GM19025 (cell line): Measurements from ENCODE around the gene FPR3.
"Not testable (repeated sequence)": the region's sequence is repeated elsewhere in the genome, so short reads cannot be mapped to it uniquely, and the experiment has no call there.

Experiments
- ATAC-seq: cut with Tn5 transposase; IDR thresholded peaks from one replicate; pipeline ENCODE4 v1.9.1; 2021; ENCODE audit warnings: mild to moderate bottlenecking, low read depth, moderate library complexity; ENCODE audit not compliant: unreplicated experiment

Gene FPR3

DNA sequence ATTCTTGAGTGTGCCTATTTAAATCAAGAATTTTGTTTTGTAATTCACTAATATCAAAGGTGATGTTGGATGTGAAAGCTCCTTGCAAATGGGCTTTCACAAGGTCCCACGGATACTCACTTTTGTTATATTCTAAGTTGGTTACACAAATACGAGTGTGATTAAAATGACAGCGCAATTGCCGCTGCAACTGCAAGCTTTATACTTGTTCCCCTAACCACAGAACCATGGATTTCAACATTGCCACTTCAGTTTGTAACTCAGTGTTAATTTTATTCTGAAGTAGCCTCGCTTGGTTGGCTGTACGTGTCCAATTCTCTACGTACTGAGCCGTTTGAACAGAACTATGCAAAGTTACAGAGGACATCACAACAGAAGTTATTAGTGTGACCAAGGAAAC lies 10.4 kb downstream of the FPR3 start:
- ATAC-seq, result not testable (repeated sequence)

- ATAC-seq, result not testable (repeated sequence)
Measured at GRCh38 chr19:51806571-51806970, 11.6 kb downstream of the FPR3 start.

GRCh38 chr19:51807111-51807701 lies 12.2 kb downstream of the FPR3 start:
- no peak for ATAC-seq

GRCh38 chr19:51807925-51808324 lies 13.0 kb downstream of the FPR3 start:
- no peak for ATAC-seq

- ATAC-seq, result no peak
Measured at GRCh38 chr19:51808333-51808986, 13.5 kb downstream of the FPR3 start.

- no peak for ATAC-seq
Measured at GRCh38 chr19:51809787-51810186, 14.8 kb downstream of the FPR3 start.

GRCh38 chr19:51810223-51810622 lies 15.3 kb downstream of the FPR3 start:
- no peak for ATAC-seq

DNA sequence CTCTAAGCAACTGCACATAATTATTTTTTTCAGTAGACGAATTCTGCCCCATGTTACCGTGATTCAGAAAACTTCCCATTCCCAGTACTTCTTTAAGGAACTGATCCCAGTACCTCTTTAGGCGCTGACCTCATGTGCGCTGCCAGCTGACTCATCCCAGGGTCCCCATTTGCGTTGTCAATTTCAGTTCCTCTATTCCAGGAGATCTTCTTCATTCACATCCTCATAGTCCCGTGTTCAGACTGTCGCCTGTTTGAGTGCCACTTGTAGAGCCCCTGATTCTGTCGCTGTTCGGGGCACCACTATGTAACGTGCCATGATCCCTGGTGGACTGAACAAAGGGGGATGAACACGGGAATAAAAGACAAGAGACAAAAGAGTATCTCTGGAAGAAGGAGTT lies 16.4 kb downstream of the FPR3 start:
- ATAC-seq, result no peak

- no peak for ATAC-seq
Measured at GRCh38 chr19:51815043-51815442, 20.1 kb downstream of the FPR3 start.

GRCh38 chr19:51816711-51817110 lies 21.8 kb downstream of the FPR3 start:
- no peak for ATAC-seq

DNA sequence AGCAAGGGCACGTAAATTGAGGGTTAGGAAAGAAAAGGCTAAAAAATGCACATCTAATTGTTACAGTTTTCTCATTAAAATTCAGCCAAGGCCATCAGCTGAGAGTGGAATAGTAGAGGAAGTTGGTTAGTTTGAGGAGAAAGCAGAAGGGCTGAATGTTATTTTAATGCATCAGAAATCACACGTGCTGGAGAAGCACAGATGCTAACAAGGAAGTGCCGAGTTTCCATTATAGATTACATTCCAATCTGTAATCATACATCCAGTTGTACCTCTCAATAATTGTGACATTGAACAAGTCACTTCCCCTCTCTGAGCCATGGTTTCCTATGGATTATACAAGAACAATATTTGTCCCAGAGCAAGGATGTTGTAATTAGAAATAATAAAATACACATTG lies 25.1 kb downstream of the FPR3 start:
- no peak for ATAC-seq

DNA sequence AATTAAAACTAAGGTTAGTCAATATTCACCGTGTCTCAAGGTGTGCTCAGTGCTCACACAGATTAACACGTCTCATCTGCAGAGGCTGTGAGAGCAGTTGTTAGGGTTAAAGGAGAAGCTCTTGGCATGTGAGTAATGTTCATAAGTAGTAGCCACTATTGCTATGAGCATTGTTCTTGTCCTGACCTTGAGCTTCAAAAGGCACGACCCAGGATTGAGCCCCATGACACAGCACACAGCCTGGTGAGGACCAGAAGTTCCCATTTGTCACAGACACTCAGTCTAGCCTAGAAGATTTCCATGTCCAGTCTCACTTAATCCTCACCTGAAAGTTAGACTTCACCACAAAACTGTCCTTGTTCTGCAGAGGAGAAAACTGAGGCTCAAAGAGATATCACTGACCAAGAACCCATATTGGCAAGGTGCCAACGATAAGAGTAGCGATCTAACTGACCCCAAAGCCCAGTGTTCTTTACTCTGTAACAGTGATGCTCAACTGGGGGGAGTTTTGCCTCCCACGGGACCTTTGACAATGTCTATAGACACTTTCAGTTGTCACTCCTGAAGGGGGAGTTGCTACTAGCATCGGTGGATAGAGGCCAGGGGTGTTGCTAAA lies 26.0 kb downstream of the FPR3 start:
- ATAC-seq, result no peak

DNA sequence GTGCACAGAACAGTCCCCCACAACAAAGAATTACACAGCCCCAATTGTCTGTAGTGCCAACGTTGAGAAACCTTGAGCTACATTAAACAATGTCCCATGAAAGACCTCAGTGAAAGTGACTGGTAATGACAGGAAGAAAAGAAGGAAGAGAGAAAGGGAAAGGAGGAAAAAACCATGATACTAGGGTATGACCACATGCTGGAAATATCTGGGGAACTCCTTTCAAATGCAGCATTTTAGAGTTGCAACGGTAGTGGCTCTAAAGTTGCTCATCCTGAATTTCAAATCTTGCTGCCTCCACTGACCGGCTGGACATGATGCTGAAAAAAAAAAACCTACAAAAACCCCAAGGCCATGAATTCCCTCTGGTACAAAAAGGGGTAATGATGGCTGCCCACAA lies 26.5 kb downstream of the FPR3 start:
- ATAC-seq, result no peak

- no peak for ATAC-seq
Measured at GRCh38 chr19:51821921-51822320, 27.0 kb downstream of the FPR3 start.

DNA sequence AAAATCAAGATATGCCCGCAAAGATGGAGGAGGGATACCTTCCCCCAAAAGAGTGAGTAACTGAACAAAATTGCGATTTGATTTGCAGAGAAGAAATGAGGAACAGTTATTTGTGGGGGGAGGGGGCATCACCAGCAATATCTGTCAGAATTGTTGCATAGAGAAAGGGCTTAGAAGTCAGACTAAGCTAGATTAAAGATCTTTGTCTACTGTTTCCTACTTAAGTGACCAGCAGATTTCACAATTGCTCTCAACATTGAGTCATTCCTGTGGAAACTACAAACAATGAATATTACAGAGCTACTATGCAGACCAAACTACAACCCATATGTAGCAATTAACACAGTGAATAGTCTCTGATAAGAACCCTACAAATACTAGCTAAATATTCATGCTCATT lies 27.4 kb downstream of the FPR3 start:
- no peak for ATAC-seq

- ATAC-seq, result no peak
Measured at GRCh38 chr19:51822946-51823345, 28.0 kb downstream of the FPR3 start.

GRCh38 chr19:51824281-51825005 lies 29.5 kb downstream of the FPR3 start:
- no peak for ATAC-seq

GRCh38 chr19:51830274-51830673 lies 35.3 kb downstream of the FPR3 start:
- ATAC-seq, result no peak

- no peak for ATAC-seq
Measured at GRCh38 chr19:51837145-51837544, 42.2 kb downstream of the FPR3 start.

DNA sequence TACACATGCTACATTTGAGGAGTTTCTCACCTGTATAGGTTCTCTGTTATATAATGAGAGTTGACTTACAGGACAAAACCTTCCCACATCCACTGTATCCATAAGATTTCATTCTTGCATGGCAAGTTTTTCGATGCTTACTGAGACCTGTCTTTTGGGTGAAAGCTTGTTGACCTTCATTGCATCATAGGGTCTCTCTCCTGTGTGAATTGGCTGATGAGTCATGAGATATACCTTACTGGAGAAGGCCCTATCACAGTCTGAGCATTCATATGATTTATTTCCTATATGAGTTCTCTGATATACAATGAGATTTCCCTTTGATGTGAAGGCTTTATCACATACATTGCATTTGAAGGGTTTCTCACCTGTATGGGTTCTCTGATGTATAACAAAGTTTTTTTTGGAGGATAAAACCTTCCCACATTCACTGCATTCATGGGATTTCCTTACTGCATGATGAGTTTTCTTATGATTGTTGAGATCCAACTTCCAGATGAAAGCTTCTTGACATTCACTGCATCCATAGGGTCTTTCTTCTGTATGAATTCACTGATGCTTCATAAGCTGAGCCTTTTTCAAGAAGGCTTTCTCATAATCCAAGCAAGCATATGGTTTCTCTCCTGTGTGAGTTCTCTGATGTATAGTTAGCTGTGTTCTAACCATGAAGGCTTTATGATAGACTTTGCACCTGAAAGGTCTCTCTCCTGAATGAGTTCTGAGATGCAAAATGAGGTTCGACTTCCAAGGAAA lies 67.1 kb downstream of the FPR3 start:
- ATAC-seq, result no peak

DNA sequence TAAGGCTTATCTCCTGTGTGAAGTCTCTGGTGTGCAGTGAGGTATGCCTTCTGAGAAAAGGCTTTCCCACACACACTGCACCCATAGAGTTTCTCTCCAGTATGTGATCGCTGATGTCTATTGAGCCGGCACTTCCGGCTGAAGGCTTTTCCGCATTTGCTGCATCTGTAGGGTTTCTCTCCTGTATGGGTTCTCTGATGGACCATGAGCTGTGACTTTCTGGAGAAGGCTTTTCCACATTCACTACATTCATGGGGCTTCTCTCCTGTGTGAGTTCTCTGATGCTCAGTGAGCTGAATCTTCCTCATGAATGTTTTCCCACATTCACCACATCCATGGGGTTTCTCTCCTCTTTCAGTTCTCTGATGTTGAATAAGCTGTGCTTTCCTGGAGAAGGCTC lies 78.1 kb downstream of the FPR3 start:
- ATAC-seq, result no peak
